Adipocyte (in vitro differentiated cells): ENCODE measurements around the gene DR1.
"Not testable (repeated sequence)": the region's sequence is repeated elsewhere in the genome, so short reads cannot be mapped to it uniquely, and the experiment has no call there.

Experiments
- DNase-seq: peaks from one replicate; pipeline ENCODE4 v3.0.0-alpha.2; 2015; ENCODE audit warnings: low read depth
- H3K27me3 ChIP-seq: replicated peaks from 2 replicates; pipeline ENCODE4 v1.7.0; 2013; ENCODE audit warnings: mild to moderate bottlenecking, low read length, moderate library complexity; ENCODE audit not compliant: control insufficient read depth, insufficient read depth
- H3K36me3 ChIP-seq: 2 replicates; pipeline ENCODE4 v1.7.0; 2013; ENCODE audit warnings: low read length, mild to moderate bottlenecking, moderate library complexity; ENCODE audit not compliant: control insufficient read depth, insufficient read depth, severe bottlenecking
- H3K4me1 ChIP-seq: 2 replicates; pipeline ENCODE4 v1.7.0; 2013; ENCODE audit warnings: mild to moderate bottlenecking, low read length, moderate library complexity; ENCODE audit not compliant: control insufficient read depth, insufficient read depth
- H3K4me3 ChIP-seq: 2 replicates; pipeline ENCODE4 v1.7.0; 2013; ENCODE audit warnings: mild to moderate bottlenecking, low read length, moderate library complexity
- H3K9ac ChIP-seq: 2 replicates; pipeline ENCODE4 v1.7.0; 2013; ENCODE audit warnings: mild to moderate bottlenecking, low read length, moderate library complexity
- H3K9me3 ChIP-seq: 2 replicates; pipeline ENCODE4 v1.7.0; 2013; ENCODE audit warnings: mild to moderate bottlenecking, low read length, moderate library complexity; ENCODE audit not compliant: control insufficient read depth

Gene DR1

DNA sequence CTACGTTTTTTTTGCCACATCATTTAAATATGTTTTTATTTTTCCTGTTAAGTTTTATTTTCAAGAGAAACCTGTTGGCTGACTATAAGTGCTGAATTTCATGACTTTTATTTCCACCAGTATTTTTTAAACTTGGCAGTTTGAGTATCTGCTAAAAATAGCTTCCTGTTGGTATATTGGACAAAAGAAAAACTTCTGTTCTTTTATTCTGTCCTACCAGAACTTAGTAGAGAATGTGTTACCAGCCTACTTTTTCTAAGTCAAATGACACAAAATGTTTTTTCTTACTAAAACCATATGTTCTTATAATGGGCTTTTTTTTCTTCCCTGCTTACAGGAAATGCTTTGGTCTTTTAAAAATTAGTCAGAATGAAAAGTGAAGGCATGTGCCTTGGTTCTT lies 7.6 kb downstream of the DR1 start:
- Histone ChIP-seq H3K9ac (peak overlapping the region; percentile 72), H3K4me3 (peak overlapping the region; percentile 44), H3K27me3 (no peaks in the 10 kb centered on the region), H3K9me3 (no peaks in the 10 kb centered on the region), H3K4me1 (peaks cover 47% of the 10 kb centered on the region), H3K36me3 (peaks cover 41% of the 10 kb centered on the region)
- peak; percentile 69 for DNase-seq

DNA sequence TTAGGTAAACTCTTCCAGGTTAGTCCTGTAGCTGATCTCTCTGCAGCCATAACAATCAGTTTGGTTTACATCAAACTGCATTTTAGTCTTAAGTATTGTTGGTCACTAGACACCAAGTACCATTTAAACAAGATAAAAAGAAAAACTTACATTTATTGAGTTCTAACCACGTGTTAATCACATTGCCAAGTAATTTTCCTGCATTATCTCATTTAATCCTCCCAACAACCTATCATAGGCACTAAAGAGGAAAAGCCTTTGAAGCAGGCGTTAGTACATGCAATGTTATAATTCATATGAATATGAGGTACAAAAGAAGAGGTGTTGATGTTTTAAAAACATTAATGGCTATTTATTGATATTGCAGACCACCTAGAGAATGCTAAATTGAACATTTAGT lies 9.0 kb downstream of the DR1 start:
- DNase-seq: no peak
- H3K9ac ChIP-seq: no peak overlapping the region
- peaks cover 38% of the 10 kb centered on the region for H3K4me1 ChIP-seq
- no peaks in the 10 kb centered on the region for H3K9me3 ChIP-seq
- H3K4me3 ChIP-seq: no peak overlapping the region
- H3K36me3 ChIP-seq: peaks cover 55% of the 10 kb centered on the region
- no peaks in the 10 kb centered on the region for H3K27me3 ChIP-seq

DNA sequence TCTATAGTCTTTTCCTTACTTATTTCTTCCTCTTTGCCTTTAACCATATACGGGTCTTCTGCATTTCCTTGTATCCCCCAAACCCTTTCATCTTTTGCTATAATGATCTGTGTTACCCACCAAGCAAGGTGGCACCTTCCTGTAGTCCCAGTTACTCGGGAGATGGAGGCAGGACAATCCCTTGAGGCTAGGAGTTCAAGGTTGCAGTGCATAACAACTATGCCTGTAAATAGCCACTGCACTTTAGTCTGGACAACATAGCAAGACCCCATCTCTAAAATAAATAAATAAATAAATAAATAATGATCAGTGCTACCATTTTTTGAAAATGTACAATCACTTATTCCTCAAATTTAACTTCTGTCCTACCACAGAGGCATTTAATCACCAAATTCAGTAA lies 11.5 kb downstream of the DR1 start:
- Histone ChIP-seq H3K9ac (no peak overlapping the region), H3K27me3 (no peaks in the 10 kb centered on the region), H3K36me3 (peaks cover 70% of the 10 kb centered on the region), H3K4me3 (no peak overlapping the region), H3K9me3 (no peaks in the 10 kb centered on the region), H3K4me1 (peaks cover 29% of the 10 kb centered on the region)
- DNase-seq: no peak

DNA sequence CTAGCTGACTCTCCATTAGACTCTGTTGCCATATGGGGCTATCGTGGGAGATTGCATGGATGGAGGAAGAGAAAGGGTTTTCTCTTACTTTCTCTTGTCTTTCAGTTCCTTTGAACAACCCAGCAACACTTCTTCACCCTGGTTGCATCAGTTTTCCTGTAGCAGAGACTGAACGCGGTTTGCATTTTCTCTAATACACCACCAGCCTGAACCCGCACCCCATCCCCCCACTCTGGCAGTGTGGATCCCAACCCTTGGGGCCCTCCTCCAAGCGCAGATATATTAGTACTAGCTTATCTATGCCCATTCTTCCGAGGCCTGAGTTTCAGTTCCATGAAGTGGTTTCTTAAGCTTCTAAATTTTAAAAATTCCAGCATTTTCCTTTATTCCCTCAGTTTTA lies 12.6 kb downstream of the DR1 start:
- H3K36me3 ChIP-seq: peaks cover 76% of the 10 kb centered on the region
- no peak overlapping the region for H3K4me3 ChIP-seq

DNA sequence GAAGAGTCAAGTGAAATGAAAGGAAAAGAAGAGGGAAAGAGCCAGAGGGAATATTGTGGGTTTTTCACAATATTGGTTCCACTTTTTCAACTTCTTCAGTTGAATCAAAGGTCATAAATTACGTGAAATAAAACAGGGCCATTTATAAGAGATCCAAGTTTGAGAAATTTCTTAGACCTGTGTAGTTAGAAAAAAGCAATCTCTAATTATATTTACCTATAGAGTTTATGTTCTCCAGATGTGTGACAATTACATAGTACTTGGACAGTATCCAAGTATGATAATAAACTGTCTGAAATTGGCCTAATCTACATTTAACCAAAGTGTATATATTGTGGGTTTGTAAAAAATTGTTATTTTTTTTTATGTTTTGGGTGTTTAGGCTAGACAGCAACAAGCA lies 14.4 kb downstream of the DR1 start:
- Histone ChIP-seq H3K9me3 (no peaks in the 10 kb centered on the region), H3K9ac (no peak overlapping the region), H3K4me3 (no peak overlapping the region), H3K27me3 (no peaks in the 10 kb centered on the region), H3K36me3 (peaks cover 74% of the 10 kb centered on the region), H3K4me1 (peaks cover 10% of the 10 kb centered on the region)
- DNase-seq: no peak

More for the DNA sequence above, 12.6 kb downstream of the DR1 start:
- H3K9ac ChIP-seq: no peak overlapping the region
- H3K4me1 ChIP-seq: peaks cover 21% of the 10 kb centered on the region
- H3K9me3 ChIP-seq: no peaks in the 10 kb centered on the region
- no peaks in the 10 kb centered on the region for H3K27me3 ChIP-seq
- no peak for DNase-seq

DNA sequence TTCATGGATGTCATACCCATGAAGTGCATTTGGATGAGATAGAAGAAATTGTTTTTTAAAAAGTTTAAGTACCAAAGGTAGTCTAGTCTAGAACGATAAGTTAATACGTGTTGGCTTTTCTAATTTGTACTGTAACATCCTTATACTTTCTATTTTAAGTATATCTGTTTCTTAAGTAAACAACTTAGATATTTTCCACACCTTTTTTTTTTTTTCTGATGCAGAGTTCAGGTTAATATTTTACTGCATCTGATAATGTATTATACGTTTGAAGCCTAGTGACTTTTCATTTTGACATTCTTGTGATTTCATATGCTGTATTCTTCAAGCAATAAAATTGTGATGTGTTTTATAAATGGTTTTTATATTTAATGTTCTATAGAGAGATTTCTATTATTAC lies 16.5 kb downstream of the DR1 start:
- Histone ChIP-seq H3K27me3 (no peaks in the 10 kb centered on the region), H3K9ac (no peak overlapping the region), H3K9me3 (no peaks in the 10 kb centered on the region), H3K4me3 (no peak overlapping the region), H3K36me3 (peaks cover 72% of the 10 kb centered on the region), H3K4me1 (peaks cover 10% of the 10 kb centered on the region)
- DNase-seq: no peak

DNA sequence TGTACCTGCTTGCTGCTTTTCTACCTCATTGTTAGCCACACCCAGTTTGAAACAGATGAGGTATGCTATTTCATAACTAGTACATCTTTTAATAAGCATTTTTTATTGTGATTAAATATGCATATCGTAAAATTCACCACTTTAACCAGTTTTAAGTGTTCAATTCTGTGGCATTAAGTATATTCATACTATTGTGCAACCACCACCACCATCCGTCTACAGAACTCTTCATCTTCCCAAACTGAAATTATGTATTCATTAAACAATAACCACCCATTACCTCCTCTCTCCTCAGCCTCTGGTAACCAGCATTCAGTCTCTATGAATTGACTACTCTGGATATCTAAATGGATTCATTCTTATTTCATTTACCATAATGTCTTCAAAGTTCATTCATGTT lies 20.1 kb downstream of the DR1 start:
- Histone ChIP-seq H3K9me3 (no peaks in the 10 kb centered on the region), H3K4me3 (no peak overlapping the region), H3K27me3 (no peaks in the 10 kb centered on the region), H3K9ac (no peak overlapping the region), H3K36me3 (peaks cover 50% of the 10 kb centered on the region), H3K4me1 (peaks cover 10% of the 10 kb centered on the region)
- DNase-seq: no peak

DNA sequence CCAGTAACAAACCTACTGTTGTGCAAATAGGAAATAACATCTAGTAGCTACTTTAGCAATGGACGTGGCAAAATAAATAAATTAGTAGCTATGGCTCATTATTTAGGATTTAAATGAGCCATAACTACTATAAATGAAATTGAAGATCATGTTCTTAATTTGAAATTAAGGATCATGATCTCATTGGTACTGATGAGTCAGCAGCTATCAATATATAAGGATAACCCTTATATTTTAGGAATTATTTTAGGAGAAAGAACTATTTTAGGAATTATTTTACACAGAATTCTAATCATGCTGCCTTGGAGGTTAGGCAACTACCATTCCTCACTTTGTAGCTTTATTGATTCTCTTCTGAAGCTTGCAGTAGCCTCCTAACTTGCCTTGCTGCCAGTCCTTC lies 24.0 kb downstream of the DR1 start:
- Histone ChIP-seq H3K27me3 (no peaks in the 10 kb centered on the region), H3K9ac (no peak overlapping the region), H3K4me1 (no peaks in the 10 kb centered on the region), H3K36me3 (peaks cover 25% of the 10 kb centered on the region), H3K4me3 (no peak overlapping the region), H3K9me3 (no peaks in the 10 kb centered on the region)
- DNase-seq: no peak

DNA sequence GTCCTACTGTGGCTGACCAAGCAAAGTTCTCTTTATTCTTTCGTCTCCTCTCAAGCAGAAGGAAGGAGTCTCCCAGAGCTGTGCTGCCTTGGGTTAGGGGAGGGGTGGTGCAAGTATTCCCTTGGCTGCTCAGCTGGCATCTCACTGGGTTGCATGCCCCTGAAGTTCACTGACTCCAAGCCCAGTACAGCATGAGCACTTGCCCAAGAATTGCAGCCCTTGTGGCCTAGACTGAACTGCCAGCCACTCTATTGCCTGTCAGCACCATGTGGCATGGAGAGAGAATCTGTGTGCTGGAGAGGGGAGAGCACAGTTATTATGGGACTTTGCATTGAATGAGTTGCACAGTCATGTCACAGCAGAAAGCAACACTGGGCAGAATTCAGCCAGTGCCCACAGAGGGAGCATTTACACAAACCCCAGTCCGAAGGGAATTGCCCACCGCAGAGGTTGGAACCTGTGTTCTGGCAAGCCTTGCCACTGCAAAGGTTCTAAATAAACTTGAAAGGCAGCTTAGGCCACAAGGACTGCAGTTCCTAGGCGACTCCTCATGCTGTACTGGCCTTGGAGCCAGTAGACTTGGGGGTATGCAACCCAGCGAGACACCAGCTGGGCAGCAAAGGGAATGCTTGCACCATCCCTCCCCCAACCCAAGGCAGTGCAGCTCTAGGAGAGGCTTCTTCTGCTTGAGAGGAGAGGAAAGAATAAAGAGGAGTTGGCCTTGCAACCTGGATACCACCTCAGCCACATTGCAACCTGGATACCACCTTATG lies 28.8 kb downstream of the DR1 start:
- Histone ChIP-seq H3K36me3 (no peaks in the 10 kb centered on the region), H3K4me3 (no peak overlapping the region), H3K27me3 (no peaks in the 10 kb centered on the region), H3K9me3 (no peaks in the 10 kb centered on the region), H3K4me1 (no peaks in the 10 kb centered on the region), H3K9ac (no peak overlapping the region)
- DNase-seq: no peak

DNA sequence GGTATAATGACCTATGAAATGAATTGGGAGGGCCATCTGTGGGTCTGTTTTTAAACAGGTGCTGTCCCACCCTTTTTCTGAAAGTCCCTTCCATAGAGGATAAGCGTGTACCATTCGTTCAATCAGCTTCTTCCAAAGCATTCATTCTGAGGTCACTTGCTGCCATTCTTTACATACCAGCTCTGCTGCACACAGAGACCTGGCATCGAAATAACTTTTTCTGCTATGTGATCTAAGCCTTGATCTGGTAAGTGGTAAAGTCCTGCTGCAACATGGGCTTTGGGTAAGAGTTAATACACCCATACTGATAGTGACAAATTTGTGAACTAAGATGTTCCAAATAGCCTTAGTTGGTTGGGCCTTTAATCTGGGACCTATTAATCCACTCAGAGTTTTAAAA lies 38.9 kb downstream of the DR1 start:
- H3K27me3 ChIP-seq: no peaks in the 10 kb centered on the region
- H3K36me3 ChIP-seq: no peaks in the 10 kb centered on the region
- H3K9ac ChIP-seq: no peak overlapping the region
- no peak overlapping the region for H3K4me3 ChIP-seq
- peaks cover 13% of the 10 kb centered on the region for H3K9me3 ChIP-seq
- H3K4me1 ChIP-seq: no peaks in the 10 kb centered on the region
- DNase-seq: peak; percentile 54

DNA sequence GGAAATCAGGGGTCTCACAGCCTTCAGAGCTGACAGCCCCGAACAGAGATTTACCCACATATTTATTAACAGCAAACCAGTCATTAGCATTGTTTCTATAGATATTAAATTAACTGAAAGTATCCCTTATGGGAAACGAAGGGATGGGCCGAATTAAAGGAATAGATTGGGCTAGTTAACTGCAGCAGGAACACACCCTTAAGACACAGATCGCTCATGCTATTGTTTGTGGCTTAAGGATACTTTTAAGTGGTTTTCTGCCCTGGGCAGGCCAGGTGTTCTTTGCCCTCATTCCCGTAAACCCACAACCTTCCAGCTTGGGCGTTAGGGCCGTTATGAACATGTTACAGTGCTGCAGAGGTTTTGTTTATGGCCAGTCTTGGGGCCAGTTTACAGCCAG lies 40.6 kb downstream of the DR1 start:
- not testable (repeated sequence) for H3K9ac ChIP-seq, H3K4me3 ChIP-seq, DNase-seq, H3K27me3 ChIP-seq, H3K4me1 ChIP-seq, H3K36me3 ChIP-seq
- H3K9me3 ChIP-seq: peaks cover 13% of the 10 kb centered on the region

DNA sequence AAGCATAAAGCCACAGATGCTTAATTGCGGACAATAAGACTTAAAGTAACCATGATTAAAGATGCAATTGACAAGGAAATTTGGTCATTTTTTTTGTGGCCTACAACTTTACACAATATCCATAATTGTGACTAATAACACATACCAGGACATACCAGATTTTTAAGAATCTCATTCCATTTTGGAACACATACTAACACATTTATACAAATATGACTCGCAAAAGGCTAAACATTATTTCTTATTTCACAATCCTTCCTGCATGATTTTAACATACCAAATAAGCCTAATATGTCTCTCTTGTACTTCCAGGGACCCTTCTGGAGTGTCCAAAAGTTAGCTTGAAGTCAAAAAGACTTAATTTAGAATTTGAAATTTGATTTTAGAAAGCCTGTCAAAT lies 48.8 kb downstream of the DR1 start:
- Histone ChIP-seq H3K4me1 (peaks cover 12% of the 10 kb centered on the region), H3K9ac (no peak overlapping the region), H3K9me3 (no peaks in the 10 kb centered on the region), H3K36me3 (no peaks in the 10 kb centered on the region), H3K27me3 (no peaks in the 10 kb centered on the region), H3K4me3 (no peak overlapping the region)
- DNase-seq: peak; percentile 11
